Suprapubic skin (tissue), 4 donors: ENCODE measurements around the gene TRPC4. TPM values are rescaled to one million over a fixed set of nuclear protein-coding genes. Genes with fewer than 3 reads are reported as not detected.

Source experiments
- DNase-seq, 2 donors: peaks; one replicate each; pipeline ENCODE4 v3.0.0-alpha.2; 2019; ENCODE audit warnings: low spot score in 2 of 2
- H3K27ac ChIP-seq: fragments of 200-600 bp; sonication (generic); one replicate; pipeline ENCODE4 v1.5.1; 2019
- H3K27me3 ChIP-seq: fragments of 200-600 bp; sonication (generic); one replicate; pipeline ENCODE4 v1.5.1; 2019
- H3K36me3 ChIP-seq: fragments of 200-600 bp; sonication (generic); one replicate; pipeline ENCODE4 v1.5.1; 2019
- H3K4me1 ChIP-seq: fragments of 200-600 bp; sonication (generic); one replicate; pipeline ENCODE4 v1.5.1; 2019
- H3K4me3 ChIP-seq: fragments of 200-600 bp; sonication (generic); one replicate; pipeline ENCODE4 v1.5.1; 2019; ENCODE audit warnings: mild to moderate bottlenecking
- H3K9me3 ChIP-seq: fragments of 200-600 bp; sonication (generic); one replicate; pipeline ENCODE4 v1.5.1; 2019
- EP300 ChIP-seq: sonication (generic); formaldehyde crosslinking; IDR thresholded peaks from one replicate; pipeline ENCODE4 v1.6.1; 2017; ENCODE audit warnings: antibody characterized with exemption
- POLR2A ChIP-seq, 2 donors: fragments of 450-650 bp; IDR thresholded peaks; one replicate each; pipeline ENCODE4 v1.6.1; 2017; ENCODE audit warnings: antibody characterized with exemption in 2 of 2, mild to moderate bottlenecking in 2 of 2, moderate library complexity in 2 of 2
- POLR2AphosphoS5 ChIP-seq, 3 donors: sonication (generic); formaldehyde crosslinking; IDR thresholded peaks; one replicate each; pipeline ENCODE4 v1.6.1; 2017; ENCODE audit warnings: antibody characterized with exemption in 3 of 3
- WGBS: methylation state at CpG from one replicate; pipeline ENCODE4 v1.1.5; 2018; 5-methylcytosine and 5-hydroxymethylcytosine counted together
- total RNA-seq, 4 donors: library from RNA; depleted of rRNA; stranded (reverse); fragments of >200 nt; gene quantifications; one replicate each; pipeline ENCODE4 v1.1.0, GENCODE V29; 2016
- TF ChIP-seq, protein P1 (sequence below), 2 donors: fragments of 200-600 bp in 1 of 2; fragments of 450-650 bp in 1 of 2; sonication (generic) in 1 of 2; IDR thresholded peaks; one replicate each; pipeline ENCODE4 v1.5.1; 2016 to 2019; ENCODE audit warnings: antibody characterized with exemption in 2 of 2, mild to moderate bottlenecking in 1 of 2, moderate library complexity in 1 of 2

Gene TRPC4
- total RNA-seq, 4 donors from 2014 or later: 0.32 TPM; not detected in 3

DNA sequence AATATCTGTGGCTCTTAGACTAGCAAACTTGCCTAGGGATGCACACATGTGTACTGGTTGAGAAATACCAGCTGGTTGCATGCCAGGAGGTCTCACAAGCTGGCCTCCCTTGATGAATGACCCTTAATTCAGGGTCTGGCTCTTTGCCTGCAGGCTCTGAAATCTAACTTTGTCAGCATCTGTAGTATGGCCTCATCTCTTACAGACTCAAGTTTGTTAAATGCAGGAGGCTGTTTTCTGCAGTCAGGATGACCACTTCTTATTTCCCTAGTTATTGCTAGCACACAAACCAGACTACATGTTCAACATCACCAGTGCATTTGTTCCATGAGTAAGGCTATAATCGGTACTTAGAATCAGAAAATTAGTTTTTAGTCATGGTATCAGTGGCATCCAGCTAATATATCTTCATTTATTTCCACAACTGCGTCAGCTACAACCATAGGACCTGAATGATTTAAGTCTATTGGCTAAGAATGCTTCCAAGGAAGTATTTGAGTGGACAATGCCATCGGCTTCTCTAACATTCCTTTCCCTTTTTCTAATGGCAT lies 247.7 kb downstream of the TRPC4 start:
- Histone ChIP-seq H3K36me3 (no peaks in the 10 kb centered on the region), H3K4me3 (no peak overlapping the region), H3K9me3 (no peaks in the 10 kb centered on the region), H3K27ac (no peak overlapping the region), H3K4me1 (no peaks in the 10 kb centered on the region), H3K27me3 (no peaks in the 10 kb centered on the region)
- TF ChIP-seq EP300: no peak
- TF ChIP-seq POLR2AphosphoS5 (IDR thresholded peaks at IDR 0.05): no peak
- TF ChIP-seq, protein P1, sequence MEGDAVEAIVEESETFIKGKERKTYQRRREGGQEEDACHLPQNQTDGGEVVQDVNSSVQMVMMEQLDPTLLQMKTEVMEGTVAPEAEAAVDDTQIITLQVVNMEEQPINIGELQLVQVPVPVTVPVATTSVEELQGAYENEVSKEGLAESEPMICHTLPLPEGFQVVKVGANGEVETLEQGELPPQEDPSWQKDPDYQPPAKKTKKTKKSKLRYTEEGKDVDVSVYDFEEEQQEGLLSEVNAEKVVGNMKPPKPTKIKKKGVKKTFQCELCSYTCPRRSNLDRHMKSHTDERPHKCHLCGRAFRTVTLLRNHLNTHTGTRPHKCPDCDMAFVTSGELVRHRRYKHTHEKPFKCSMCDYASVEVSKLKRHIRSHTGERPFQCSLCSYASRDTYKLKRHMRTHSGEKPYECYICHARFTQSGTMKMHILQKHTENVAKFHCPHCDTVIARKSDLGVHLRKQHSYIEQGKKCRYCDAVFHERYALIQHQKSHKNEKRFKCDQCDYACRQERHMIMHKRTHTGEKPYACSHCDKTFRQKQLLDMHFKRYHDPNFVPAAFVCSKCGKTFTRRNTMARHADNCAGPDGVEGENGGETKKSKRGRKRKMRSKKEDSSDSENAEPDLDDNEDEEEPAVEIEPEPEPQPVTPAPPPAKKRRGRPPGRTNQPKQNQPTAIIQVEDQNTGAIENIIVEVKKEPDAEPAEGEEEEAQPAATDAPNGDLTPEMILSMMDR (IDR thresholded peaks at IDR 0.05): no peak
- TF ChIP-seq POLR2A (IDR thresholded peaks at IDR 0.05): no peak
- DNase-seq: peak in 1 of 2 donors; percentile 56
- 69% methylated on average over 3 of the region's 3 CpGs for WGBS

DNA sequence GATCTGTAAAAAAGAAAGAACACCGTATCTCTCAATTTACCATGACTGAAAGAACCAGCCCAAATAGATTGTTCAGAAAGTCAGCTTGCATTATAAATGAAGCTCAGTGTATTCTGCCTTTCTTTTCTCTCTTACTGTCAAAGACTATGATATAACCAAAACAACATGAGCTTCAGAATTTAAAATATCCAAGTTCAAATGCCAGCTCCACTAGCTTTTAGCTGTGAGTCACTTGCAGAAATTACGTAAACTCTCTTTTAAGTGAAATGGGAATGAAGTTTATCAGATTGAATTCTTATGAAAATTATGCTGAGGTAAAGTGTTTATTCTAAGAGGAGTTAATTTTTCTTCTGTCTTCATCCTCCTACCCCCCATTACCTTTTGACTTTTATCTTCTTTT lies 251.0 kb downstream of the TRPC4 start:
- Histone ChIP-seq H3K36me3 (no peaks in the 10 kb centered on the region), H3K27ac (no peak overlapping the region), H3K27me3 (no peaks in the 10 kb centered on the region), H3K9me3 (no peaks in the 10 kb centered on the region), H3K4me3 (no peak overlapping the region), H3K4me1 (no peaks in the 10 kb centered on the region)
- DNase-seq: no peak
- TF ChIP-seq POLR2AphosphoS5 (IDR thresholded peaks at IDR 0.05) (no peak), POLR2A (IDR thresholded peaks at IDR 0.05) (no peak), EP300 (no peak)
- TF ChIP-seq, protein P1 (IDR thresholded peaks at IDR 0.05): no peak
- WGBS: 42% methylated on average over 2 of the region's 2 CpGs

DNA sequence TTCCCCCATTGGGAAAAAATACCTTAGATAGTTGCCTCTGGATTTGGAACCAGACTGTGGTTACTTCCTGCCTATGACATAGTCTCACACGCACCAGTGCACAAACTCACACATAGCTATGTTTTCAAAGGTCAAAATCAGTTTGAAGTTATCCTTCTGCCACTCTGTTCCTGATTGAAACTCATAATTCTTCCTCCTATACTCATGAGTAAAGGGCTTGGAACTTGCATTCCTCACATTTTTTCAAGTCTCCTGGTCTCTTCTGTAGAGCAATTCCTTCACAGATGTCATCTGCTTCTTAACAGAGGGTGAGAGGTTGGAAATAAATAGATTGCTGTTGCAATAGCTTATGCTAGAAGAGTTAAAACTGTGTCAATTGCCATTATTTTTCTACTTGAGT lies 252.4 kb downstream of the TRPC4 start:
- DNase-seq: no peak
- H3K27ac ChIP-seq: no peak overlapping the region
- no peaks in the 10 kb centered on the region for H3K9me3 ChIP-seq
- no peaks in the 10 kb centered on the region for H3K36me3 ChIP-seq
- H3K4me3 ChIP-seq: no peak overlapping the region
- no peaks in the 10 kb centered on the region for H3K4me1 ChIP-seq
- TF ChIP-seq POLR2A (IDR thresholded peaks at IDR 0.05) (no peak), EP300 (no peak), POLR2AphosphoS5 (IDR thresholded peaks at IDR 0.05) (no peak)
- TF ChIP-seq, protein P1 (IDR thresholded peaks at IDR 0.05): no peak
- 84% methylated on average over 1 of the region's 1 CpG for WGBS
- no peaks in the 10 kb centered on the region for H3K27me3 ChIP-seq

DNA sequence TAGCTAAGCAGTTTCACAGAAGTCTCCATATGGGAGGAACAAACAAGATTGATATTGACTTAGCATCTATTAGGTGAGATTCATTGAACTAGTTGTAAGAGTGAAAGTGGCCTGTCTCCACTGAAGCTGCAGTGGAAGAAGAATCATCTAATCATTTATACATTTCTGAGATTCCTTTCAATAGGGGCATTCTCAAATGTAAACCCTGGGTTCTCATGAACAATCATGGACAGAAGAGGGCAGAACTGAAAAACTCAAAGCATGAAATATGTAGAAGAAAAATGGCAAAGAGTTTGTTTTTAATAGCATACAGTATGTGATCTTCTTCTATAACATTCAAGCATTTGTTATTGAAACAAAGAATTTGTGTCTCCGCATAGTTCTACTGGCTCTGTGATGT lies 253.4 kb downstream of the TRPC4 start:
- WGBS: 96% methylated on average over 1 of the region's 1 CpG
- H3K27me3 ChIP-seq: no peaks in the 10 kb centered on the region
- H3K4me3 ChIP-seq: no peak overlapping the region
- H3K36me3 ChIP-seq: no peaks in the 10 kb centered on the region
- TF ChIP-seq EP300 (no peak), POLR2A (IDR thresholded peaks at IDR 0.05) (no peak), POLR2AphosphoS5 (IDR thresholded peaks at IDR 0.05) (no peak)
- TF ChIP-seq, protein P1 (IDR thresholded peaks at IDR 0.05): no peak
- H3K27ac ChIP-seq: no peak overlapping the region
- no peak for DNase-seq
- H3K4me1 ChIP-seq: no peaks in the 10 kb centered on the region
- H3K9me3 ChIP-seq: no peaks in the 10 kb centered on the region

DNA sequence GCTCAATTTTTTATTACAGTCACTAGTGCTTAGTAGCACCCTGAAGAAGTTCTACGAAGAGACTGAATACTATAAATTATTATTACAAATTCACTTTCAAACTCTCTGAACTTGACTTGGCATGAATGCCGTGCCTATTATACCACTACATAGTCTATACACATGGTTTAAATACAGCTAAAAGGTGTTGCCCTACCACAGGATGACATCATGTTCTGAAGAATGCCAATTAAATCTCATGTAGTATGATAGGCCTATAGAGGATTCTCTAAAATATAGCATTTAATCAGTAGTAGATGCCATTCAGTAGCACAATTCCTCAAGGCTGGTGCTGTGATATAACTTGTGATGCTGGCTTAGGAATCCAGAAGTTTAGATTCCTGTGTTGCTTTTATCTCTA lies 254.3 kb downstream of the TRPC4 start:
- H3K4me3 ChIP-seq: no peak overlapping the region
- no peaks in the 10 kb centered on the region for H3K27me3 ChIP-seq
- H3K9me3 ChIP-seq: no peaks in the 10 kb centered on the region
- no peaks in the 10 kb centered on the region for H3K36me3 ChIP-seq
- 48% methylated on average over 2 of the region's 2 CpGs for WGBS
- no peak for DNase-seq
- no peaks in the 10 kb centered on the region for H3K4me1 ChIP-seq
- TF ChIP-seq, protein P1 (IDR thresholded peaks at IDR 0.05): no peak
- TF ChIP-seq EP300 (no peak), POLR2A (IDR thresholded peaks at IDR 0.05) (no peak), POLR2AphosphoS5 (IDR thresholded peaks at IDR 0.05) (no peak)
- H3K27ac ChIP-seq: no peak overlapping the region
